ENCODE results near the gene H2BK1. TPM values are rescaled to one million over a fixed set of nuclear protein-coding genes. Genes with fewer than 3 reads are reported as not detected.

The H2BK1 gene
- total RNA-seq, 1 experiment from 2014 or later: 0.69 TPM

DNA sequence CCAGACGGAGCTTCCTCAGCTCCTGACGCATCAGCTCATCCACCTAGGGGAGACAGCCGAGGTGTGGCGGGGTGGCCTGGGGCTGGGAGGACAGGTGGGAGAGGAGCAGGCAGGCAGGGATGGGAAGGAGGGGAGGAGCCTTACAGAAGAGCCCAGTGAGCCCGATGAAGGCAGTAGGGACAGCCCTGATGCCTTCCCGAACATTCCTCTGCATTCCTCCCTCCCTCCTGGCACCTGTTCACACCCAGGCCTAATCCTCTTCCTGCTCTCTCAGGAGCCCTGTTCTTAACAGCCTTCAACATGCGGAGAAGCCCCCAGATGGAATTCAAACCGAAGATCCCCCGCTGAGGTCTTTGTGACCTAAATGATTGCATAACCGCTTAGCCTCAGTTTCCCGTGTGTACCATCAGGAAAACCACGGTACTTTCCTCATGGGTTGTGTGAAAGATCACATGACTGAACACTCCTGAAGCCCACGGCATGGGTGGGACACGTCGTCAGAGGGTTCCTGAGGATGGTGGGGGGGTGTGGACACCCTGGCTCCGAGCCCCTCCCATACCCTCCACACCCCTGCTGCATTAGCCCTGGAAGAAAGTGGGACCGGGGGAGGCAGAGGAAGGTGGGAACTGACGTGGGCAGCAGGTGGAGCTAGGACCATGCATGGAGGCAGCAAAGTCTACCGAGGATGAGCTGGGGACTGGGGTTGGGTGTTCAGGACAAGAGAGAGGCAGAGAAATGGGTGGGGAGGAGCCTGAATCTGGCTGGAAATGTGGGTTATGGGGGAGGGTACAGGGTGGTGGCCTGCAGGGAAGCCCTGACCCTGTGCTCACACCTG is 14.5 kb downstream of the H2BK1 start:
- Histone ChIP-seq H3K36me3 (ENCODE audit: control insufficient read depth in 1 of 2, insufficient read depth in 2 of 2, low read length in 2 of 2) (no peaks in the 10 kb centered on the region), H3K9me3 (ENCODE audit: control insufficient read depth in 1 of 2, insufficient read depth in 1 of 2, low read depth in 1 of 2, low read length in 2 of 2) (no peaks in the 10 kb centered on the region), H3K27ac (ENCODE audit: low read depth, low read length) (no peak overlapping the region), H3K4me1 (ENCODE audit: control insufficient read depth in 1 of 2, insufficient read depth in 2 of 2, low read length in 2 of 2) (no peaks in the 10 kb centered on the region), H3K9me2 (ENCODE audit: insufficient read depth) (no peaks in the 10 kb centered on the region), H3K27me3 (ENCODE audit: insufficient read depth, low read length) (peaks cover 18% of the 10 kb centered on the region; the same call in 1 of the 2 replicates), H3K4me2 (ENCODE audit: low read length) (no peak overlapping the region), H2AFZ (ENCODE audit: low read depth, low read length, poor library complexity, severe bottlenecking) (no peak overlapping the region), H3K79me2 (ENCODE audit: insufficient read depth, low read length) (no peaks in the 10 kb centered on the region), H4K20me1 (ENCODE audit: insufficient read depth) (no peaks in the 10 kb centered on the region), H3K4me3 (replicated peaks in 1 of 2; ENCODE audit: low read depth in 1 of 2, low read length in 2 of 2) (no peak overlapping the region), H3K9ac (ENCODE audit: low read length) (no peak overlapping the region)
- DNase-seq (ENCODE audit: low read depth, low spot score) (no peak), ATAC-seq (no peak; the same call in 1 of the 2 replicates)
- BruUV-seq (replicated peaks): no TSS peak
- intact Hi-C loops (cut with micrococcal nuclease): no loop called here
- ChIA-PET CTCF (no interaction called here), POLR2A (no interaction called here), RAD21 (ENCODE audit: low non-redundant PET in 1 of 2, low total read pairs in 2 of 2, uncharacterized antibody in 2 of 2, unreplicated experiment in 2 of 2) (no interaction called here)
- TF ChIP-seq POLR2AphosphoS5 (IDR thresholded peaks at IDR 0.05; ENCODE audit: low read depth, low read length) (no peak), CBX3 (IDR thresholded peaks at IDR 0.05; ENCODE audit: low read depth) (no peak), FOSL1 (IDR thresholded peaks at IDR 0.05; ENCODE audit: low read depth) (no peak), TCF7L2 (IDR thresholded peaks at IDR 0.05; ENCODE audit: borderline replicate concordance, extremely low read depth, insufficient read depth, insufficient read length) (no peak), SIN3A (IDR thresholded peaks at IDR 0.05; ENCODE audit: low read depth) (no peak), ZFX (IDR thresholded peaks at IDR 0.05) (no peak), POLR2A (IDR thresholded peaks at IDR 0.05; ENCODE audit: borderline replicate concordance, extremely low read depth, insufficient read depth, insufficient read length) (no peak), ZNF274 (IDR thresholded peaks at IDR 0.05; ENCODE audit: low read depth, low read length) (no peak), CEBPB (IDR thresholded peaks at IDR 0.05; ENCODE audit: low read depth) (no peak), EGR1 (IDR thresholded peaks at IDR 0.05; ENCODE audit: low read depth) (no peak), RAD21 (IDR thresholded peaks at IDR 0.05; ENCODE audit: low read depth) (no peak), JUND (IDR thresholded peaks at IDR 0.05) (no peak), EZH2 (IDR thresholded peaks at IDR 0.05) (no peak), ELF1 (IDR thresholded peaks at IDR 0.05; ENCODE audit: borderline replicate concordance, low read depth) (no peak), SRF (IDR thresholded peaks at IDR 0.05; ENCODE audit: low read depth) (no peak), YY1 (IDR thresholded peaks at IDR 0.05; ENCODE audit: extremely low read depth, insufficient replicate concordance, low read depth, low read length) (no peak)
- TF ChIP-seq, protein P1, sequence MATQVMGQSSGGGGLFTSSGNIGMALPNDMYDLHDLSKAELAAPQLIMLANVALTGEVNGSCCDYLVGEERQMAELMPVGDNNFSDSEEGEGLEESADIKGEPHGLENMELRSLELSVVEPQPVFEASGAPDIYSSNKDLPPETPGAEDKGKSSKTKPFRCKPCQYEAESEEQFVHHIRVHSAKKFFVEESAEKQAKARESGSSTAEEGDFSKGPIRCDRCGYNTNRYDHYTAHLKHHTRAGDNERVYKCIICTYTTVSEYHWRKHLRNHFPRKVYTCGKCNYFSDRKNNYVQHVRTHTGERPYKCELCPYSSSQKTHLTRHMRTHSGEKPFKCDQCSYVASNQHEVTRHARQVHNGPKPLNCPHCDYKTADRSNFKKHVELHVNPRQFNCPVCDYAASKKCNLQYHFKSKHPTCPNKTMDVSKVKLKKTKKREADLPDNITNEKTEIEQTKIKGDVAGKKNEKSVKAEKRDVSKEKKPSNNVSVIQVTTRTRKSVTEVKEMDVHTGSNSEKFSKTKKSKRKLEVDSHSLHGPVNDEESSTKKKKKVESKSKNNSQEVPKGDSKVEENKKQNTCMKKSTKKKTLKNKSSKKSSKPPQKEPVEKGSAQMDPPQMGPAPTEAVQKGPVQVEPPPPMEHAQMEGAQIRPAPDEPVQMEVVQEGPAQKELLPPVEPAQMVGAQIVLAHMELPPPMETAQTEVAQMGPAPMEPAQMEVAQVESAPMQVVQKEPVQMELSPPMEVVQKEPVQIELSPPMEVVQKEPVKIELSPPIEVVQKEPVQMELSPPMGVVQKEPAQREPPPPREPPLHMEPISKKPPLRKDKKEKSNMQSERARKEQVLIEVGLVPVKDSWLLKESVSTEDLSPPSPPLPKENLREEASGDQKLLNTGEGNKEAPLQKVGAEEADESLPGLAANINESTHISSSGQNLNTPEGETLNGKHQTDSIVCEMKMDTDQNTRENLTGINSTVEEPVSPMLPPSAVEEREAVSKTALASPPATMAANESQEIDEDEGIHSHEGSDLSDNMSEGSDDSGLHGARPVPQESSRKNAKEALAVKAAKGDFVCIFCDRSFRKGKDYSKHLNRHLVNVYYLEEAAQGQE (IDR thresholded peaks at IDR 0.05; ENCODE audit: low read depth): no peak
- TF ChIP-seq, protein P2, sequence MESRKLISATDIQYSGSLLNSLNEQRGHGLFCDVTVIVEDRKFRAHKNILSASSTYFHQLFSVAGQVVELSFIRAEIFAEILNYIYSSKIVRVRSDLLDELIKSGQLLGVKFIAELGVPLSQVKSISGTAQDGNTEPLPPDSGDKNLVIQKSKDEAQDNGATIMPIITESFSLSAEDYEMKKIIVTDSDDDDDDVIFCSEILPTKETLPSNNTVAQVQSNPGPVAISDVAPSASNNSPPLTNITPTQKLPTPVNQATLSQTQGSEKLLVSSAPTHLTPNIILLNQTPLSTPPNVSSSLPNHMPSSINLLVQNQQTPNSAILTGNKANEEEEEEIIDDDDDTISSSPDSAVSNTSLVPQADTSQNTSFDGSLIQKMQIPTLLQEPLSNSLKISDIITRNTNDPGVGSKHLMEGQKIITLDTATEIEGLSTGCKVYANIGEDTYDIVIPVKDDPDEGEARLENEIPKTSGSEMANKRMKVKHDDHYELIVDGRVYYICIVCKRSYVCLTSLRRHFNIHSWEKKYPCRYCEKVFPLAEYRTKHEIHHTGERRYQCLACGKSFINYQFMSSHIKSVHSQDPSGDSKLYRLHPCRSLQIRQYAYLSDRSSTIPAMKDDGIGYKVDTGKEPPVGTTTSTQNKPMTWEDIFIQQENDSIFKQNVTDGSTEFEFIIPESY (IDR thresholded peaks at IDR 0.05; ENCODE audit: extremely low read depth, insufficient replicate concordance, low read length): no peak
- TF ChIP-seq, protein P3, sequence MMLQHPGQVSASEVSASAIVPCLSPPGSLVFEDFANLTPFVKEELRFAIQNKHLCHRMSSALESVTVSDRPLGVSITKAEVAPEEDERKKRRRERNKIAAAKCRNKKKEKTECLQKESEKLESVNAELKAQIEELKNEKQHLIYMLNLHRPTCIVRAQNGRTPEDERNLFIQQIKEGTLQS (IDR thresholded peaks at IDR 0.05): no peak

Data from HCT116 (cell line).